ENCODE measurements around the gene FAP. TPM values are rescaled to one million over a fixed set of nuclear protein-coding genes. Genes with fewer than 3 reads are reported as not detected.

FAP gene
- total and polyA plus RNA-seq, 2 of the 8 experiments (the other 6 are each of a cell fraction or from before 2014, with no cell fraction given), result not detected

DNA sequence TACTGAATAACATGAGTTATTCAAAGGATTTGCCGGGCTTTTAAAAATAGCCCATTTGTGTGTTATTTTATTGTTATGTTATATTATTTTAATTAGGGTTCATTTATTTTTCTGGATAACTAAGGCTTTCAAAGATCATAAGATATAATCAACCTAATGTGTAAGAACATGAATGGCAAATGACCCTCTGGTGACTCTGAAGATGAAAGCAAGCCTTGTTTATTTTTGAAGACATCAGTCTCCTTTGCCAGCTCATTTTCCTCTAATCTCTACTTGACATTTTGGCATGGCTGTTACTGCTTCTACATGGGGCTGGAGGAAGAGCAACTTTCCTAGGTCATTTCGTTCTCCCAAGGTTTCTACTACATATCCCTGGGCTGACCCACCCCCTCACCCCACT is 10.6 kb downstream of the FAP start:
- no peak overlapping the region for H2AFZ ChIP-seq (ENCODE audit: low read length)
- TF ChIP-seq ATF2 (IDR thresholded peaks at IDR 0.05; ENCODE audit: low read length), result no peak
- TF ChIP-seq EP300 (IDR thresholded peaks at IDR 0.05; ENCODE audit: borderline replicate concordance in 1 of 2, low read depth in 2 of 2, low read length in 2 of 2), result no peak
- no peak for TF ChIP-seq RNF2 (IDR thresholded peaks at IDR 0.05; ENCODE audit: borderline replicate concordance, low read depth, low read length, missing control alignments, poor library complexity, severe bottlenecking)
- TF ChIP-seq, protein P1, sequence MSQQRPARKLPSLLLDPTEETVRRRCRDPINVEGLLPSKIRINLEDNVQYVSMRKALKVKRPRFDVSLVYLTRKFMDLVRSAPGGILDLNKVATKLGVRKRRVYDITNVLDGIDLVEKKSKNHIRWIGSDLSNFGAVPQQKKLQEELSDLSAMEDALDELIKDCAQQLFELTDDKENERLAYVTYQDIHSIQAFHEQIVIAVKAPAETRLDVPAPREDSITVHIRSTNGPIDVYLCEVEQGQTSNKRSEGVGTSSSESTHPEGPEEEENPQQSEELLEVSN (IDR thresholded peaks at IDR 0.05), result no peak
- TF ChIP-seq MAX (IDR thresholded peaks at IDR 0.05), result no peak
- no peak for TF ChIP-seq CTBP2 (IDR thresholded peaks at IDR 0.05; ENCODE audit: borderline replicate concordance, insufficient read depth, insufficient read length, low read length)
- no peak for TF ChIP-seq NRF1 (IDR thresholded peaks at IDR 0.05; ENCODE audit: low read depth, low read length)
- no peak for TF ChIP-seq BACH1 (IDR thresholded peaks at IDR 0.05; ENCODE audit: low read length)
- TF ChIP-seq TBP (IDR thresholded peaks at IDR 0.05; ENCODE audit: low read depth, low read length), result no peak
- no peak for TF ChIP-seq NANOG (IDR thresholded peaks at IDR 0.05; ENCODE audit: insufficient read depth, low read depth, low read length, poor library complexity, severe bottlenecking)

More for the DNA sequence above, 10.6 kb downstream of the FAP start:
- Histone ChIP-seq H3K56ac (replicated peaks; ENCODE audit: insufficient read length, low read depth, low read length) (no peak overlapping the region), H3K4me2 (ENCODE audit: insufficient read depth in 1 of 2, low read depth in 2 of 2, low read length in 2 of 2) (no peak overlapping the region), H3K9me3 (ENCODE audit: insufficient read depth in 2 of 2, low read depth in 1 of 2, low read length in 1 of 2) (peaks cover 0 to 9% of the 10 kb centered on the region in 2 experiments; a peak in 1 of 4 replicates), H3K4ac (replicated peaks; ENCODE audit: insufficient read length, low read depth, low read length) (no peak overlapping the region), H2BK12ac (ENCODE audit: low read depth, low read length) (no peak overlapping the region), H3K79me1 (ENCODE audit: low read depth, low read length) (no peaks in the 10 kb centered on the region), H3K36me3 (ENCODE audit: control insufficient read depth in 2 of 4, insufficient read depth in 4 of 4, low read length in 3 of 4) (no peaks in the 10 kb centered on the region), H3K4me3 (ENCODE audit: extremely low read depth in 1 of 4, insufficient read depth in 2 of 4, low read depth in 3 of 4, low read length in 4 of 4) (no peak overlapping the region), H3K9ac (replicated peaks in 1 of 4; ENCODE audit: extremely low read depth in 1 of 4, low read depth in 3 of 4, low read length in 3 of 4) (no peak overlapping the region), H3K23me2 (ENCODE audit: low read depth, low read length) (no peaks in the 10 kb centered on the region), H3K27ac (ENCODE audit: low read depth, low read length) (no peak overlapping the region), H3K23ac (ENCODE audit: insufficient read length) (no peak overlapping the region), H2BK120ac (replicated peaks; ENCODE audit: low read depth, low read length) (no peak overlapping the region), H3K27me3 (replicated peaks in 1 of 4; ENCODE audit: control insufficient read depth in 3 of 4, extremely low read depth in 1 of 4, insufficient read depth in 3 of 4, low read length in 3 of 4) (no peaks in the 10 kb centered on the region), H4K91ac (replicated peaks; ENCODE audit: insufficient read length, low read length) (no peak overlapping the region), H3K4me1 (replicated peaks in 1 of 4; ENCODE audit: control insufficient read depth in 3 of 4, insufficient read depth in 4 of 4, low read length in 3 of 4) (no peaks in the 10 kb centered on the region), H4K5ac (ENCODE audit: insufficient read length, low read depth, low read length) (no peak overlapping the region), H4K8ac (ENCODE audit: extremely low read depth, insufficient read depth, low read length) (no peak overlapping the region), H2BK5ac (ENCODE audit: low read depth, low read length) (no peak overlapping the region), H2AK5ac (ENCODE audit: low read depth, low read length) (no peak overlapping the region), H3K14ac (ENCODE audit: insufficient read length) (no peak overlapping the region), H3K79me2 (ENCODE audit: control insufficient read depth in 1 of 2, insufficient read depth in 2 of 2, low read length in 2 of 2) (no peaks in the 10 kb centered on the region), H2BK15ac (ENCODE audit: low read length) (no peak overlapping the region), H4K20me1 (replicated peaks in 1 of 2; ENCODE audit: control insufficient read depth in 1 of 2, insufficient read depth in 2 of 2, low read length in 2 of 2) (no peaks in the 10 kb centered on the region), H2BK20ac (ENCODE audit: low read length) (no peak overlapping the region), H3K18ac (ENCODE audit: extremely low read depth, low read length) (no peak overlapping the region)
- POLR2A ChIA-PET (ENCODE audit: partially characterized antibody), result no interaction called here
- CTCF ChIA-PET (ENCODE audit: partially characterized antibody), result interaction anchor here (1.2 to 2.6 kb wide), 3 partner anchors 8 to 65 kb away, joined by 5 to 15 read pairs (median 13); no protein-coding TSS in a partner anchor
- no peak for DNase-seq (ENCODE audit: low read depth in 1 of 2, low spot score in 2 of 2)
- no peak for FAIRE-seq
- 90% methylated on average over 2 of the region's 2 CpGs; no CpG with 5 or more reads in 1 of the 2 experiments for WGBS, 2 experiments (ENCODE audit: extremely low coverage in 1 of 2, insufficient coverage in 1 of 2, insufficient read length in 1 of 2, insufficient replicate concordance in 2 of 2, low coverage in 1 of 2, low lambda C conversion rate in 2 of 2, missing lambda C conversion rate in 1 of 2)

All from H1 (cell line).